KMS-11 (cell line): ENCODE results near the gene EPRS1.

Experiments used
- H2AFZ ChIP-seq: fragments of 200-600 bp; sonication (generic); 2 replicates; pipeline ENCODE4 v1.6.1; 2016; ENCODE audit warnings: antibody characterized with exemption, mixed run types, low read depth
- H3K27ac ChIP-seq: fragments of 200-600 bp; sonication (generic); 2 replicates; pipeline ENCODE4 v1.6.1; 2016; ENCODE audit warnings: mild to moderate bottlenecking, mixed run types
- H3K27me3 ChIP-seq: fragments of 200-600 bp; sonication (generic); 2 replicates; pipeline ENCODE4 v1.6.1; 2017; ENCODE audit warnings: mild to moderate bottlenecking, low read depth, mixed run types, moderate library complexity; ENCODE audit not compliant: insufficient read depth
- H3K36me3 ChIP-seq: fragments of 200-600 bp; sonication (generic); 2 replicates; pipeline ENCODE4 v1.6.1; 2017; ENCODE audit warnings: mild to moderate bottlenecking, mixed run types; ENCODE audit not compliant: insufficient read depth
- H3K4me1 ChIP-seq: fragments of 200-600 bp; sonication (generic); 2 replicates; pipeline ENCODE4 v1.6.1; 2016; ENCODE audit warnings: mild to moderate bottlenecking, low read depth, mixed run types; ENCODE audit not compliant: poor library complexity, severe bottlenecking
- H3K4me2 ChIP-seq: fragments of 200-600 bp; sonication (generic); 2 replicates; pipeline ENCODE4 v1.7.0; 2016; ENCODE audit warnings: mild to moderate bottlenecking, mixed run types
- H3K4me3 ChIP-seq: fragments of 200-600 bp; sonication (generic); IDR thresholded peaks from 2 replicates; pipeline ENCODE4 v1.6.1; 2017; ENCODE audit warnings: low read depth, low read length, mixed read lengths; ENCODE audit not compliant: insufficient read depth
- H3K79me2 ChIP-seq: fragments of 200-600 bp; sonication (generic); 2 replicates; pipeline ENCODE4 v1.6.1; 2016; ENCODE audit warnings: low read depth, mixed run types; ENCODE audit not compliant: insufficient read depth
- H3K9ac ChIP-seq: fragments of 200-600 bp; sonication (generic); 2 replicates; pipeline ENCODE4 v1.6.1; 2016; ENCODE audit warnings: mild to moderate bottlenecking, mixed run types
- H4K20me1 ChIP-seq: fragments of 200-600 bp; sonication (generic); 2 replicates; pipeline ENCODE4 v1.6.1; 2016; ENCODE audit warnings: mild to moderate bottlenecking, mixed run types; ENCODE audit not compliant: insufficient read depth
- CTCF ChIP-seq: fragments of 200-600 bp; sonication (generic); conservative IDR thresholded peaks from 2 replicates; pipeline ENCODE4 v1.6.1; 2017; ENCODE audit warnings: low read depth, mild to moderate bottlenecking, antibody characterized with exemption, low read length, moderate library complexity, mixed read lengths

The EPRS1 gene

GRCh38 chr1:220076861-220077762 lies 30.8 kb upstream of the EPRS1 start:
- Histone ChIP-seq H3K9ac (no peak overlapping the region), H3K4me3 (no peak overlapping the region), H3K27ac (no peak overlapping the region), H3K79me2 (no peaks in the 10 kb centered on the region), H3K4me2 (no peak overlapping the region), H4K20me1 (no peaks in the 10 kb centered on the region), H3K27me3 (no peaks in the 10 kb centered on the region), H3K4me1 (no peaks in the 10 kb centered on the region), H3K36me3 (no peaks in the 10 kb centered on the region), H2AFZ (no peak overlapping the region)
- no peak for TF ChIP-seq CTCF

- H3K9ac ChIP-seq = no peak overlapping the region
- no peak overlapping the region for H3K4me3 ChIP-seq
- TF ChIP-seq CTCF = no peak
- H3K27ac ChIP-seq = no peak overlapping the region
- H3K27me3 ChIP-seq = no peaks in the 10 kb centered on the region
- no peak overlapping the region for H2AFZ ChIP-seq
- no peak overlapping the region for H3K4me2 ChIP-seq
- no peaks in the 10 kb centered on the region for H4K20me1 ChIP-seq
- H3K79me2 ChIP-seq = no peaks in the 10 kb centered on the region
- no peaks in the 10 kb centered on the region for H3K36me3 ChIP-seq
- H3K4me1 ChIP-seq = no peaks in the 10 kb centered on the region
Observed at GRCh38 chr1:220067269-220068204, 21.2 kb upstream of the EPRS1 start.

- H2AFZ ChIP-seq = no peak overlapping the region
- no peak overlapping the region for H3K9ac ChIP-seq
- no peak overlapping the region for H3K27ac ChIP-seq
- no peaks in the 10 kb centered on the region for H3K36me3 ChIP-seq
- H3K27me3 ChIP-seq = no peaks in the 10 kb centered on the region
- no peaks in the 10 kb centered on the region for H3K4me1 ChIP-seq
- no peak overlapping the region for H3K4me3 ChIP-seq
- no peak overlapping the region for H3K4me2 ChIP-seq
- no peaks in the 10 kb centered on the region for H4K20me1 ChIP-seq
- no peaks in the 10 kb centered on the region for H3K79me2 ChIP-seq
- TF ChIP-seq CTCF = no peak
Observed at GRCh38 chr1:220062629-220063028, 16.3 kb upstream of the EPRS1 start.

- no peak overlapping the region for H3K4me3 ChIP-seq
- no peaks in the 10 kb centered on the region for H3K79me2 ChIP-seq
- H3K9ac ChIP-seq = no peak overlapping the region
- H2AFZ ChIP-seq = no peak overlapping the region
- H3K4me1 ChIP-seq = no peaks in the 10 kb centered on the region
- no peaks in the 10 kb centered on the region for H3K27me3 ChIP-seq
- no peaks in the 10 kb centered on the region for H3K36me3 ChIP-seq
- no peak overlapping the region for H3K27ac ChIP-seq
- H4K20me1 ChIP-seq = no peaks in the 10 kb centered on the region
- H3K4me2 ChIP-seq = no peak overlapping the region
- TF ChIP-seq CTCF = no peak
Observed at GRCh38 chr1:220060876-220061275, 14.6 kb upstream of the EPRS1 start.
